CD14-positive monocyte (primary cell): ENCODE data around the gene ARV1. TPM values are rescaled to one million over a fixed set of nuclear protein-coding genes. Genes with fewer than 3 reads are reported as not detected.

Source experiments
- DNase-seq, 3 donors: peaks; one replicate each; pipeline ENCODE4 v3.0.0-alpha.2; 2011 to 2022
- H2AFZ ChIP-seq: 2 replicates; pipeline ENCODE4 v1.6.0; 2012; ENCODE audit warnings: mild to moderate bottlenecking, low read depth, low read length, inconsistent platforms; ENCODE audit not compliant: insufficient read depth, poor library complexity, severe bottlenecking
- H3K27ac ChIP-seq, 2 donors: 1 replicate in 1 of 2; 2 replicates in 1 of 2; pipeline ENCODE4 v1.5.1; 2012 to 2013; ENCODE audit warnings: low read length in 2 of 2, control low read depth in 1 of 2, inconsistent platforms in 1 of 2, low read depth in 1 of 2, mild to moderate bottlenecking in 1 of 2
- H3K27me3 ChIP-seq, 2 donors: one replicate each; pipeline versions ENCODE4 v1.6.0 to v1.6.1; 2011 to 2013; ENCODE audit warnings: low read length in 2 of 2; ENCODE audit not compliant: control insufficient read depth in 2 of 2, insufficient read depth in 2 of 2
- H3K36me3 ChIP-seq, 2 donors: replicated peaks in 1 of 2; 1 replicate in 1 of 2; 2 replicates in 1 of 2; pipeline versions ENCODE4 v1.5.1 to v1.6.1; 2012 to 2013; ENCODE audit warnings: low read length in 2 of 2, control low read depth in 1 of 2, inconsistent platforms in 1 of 2, mild to moderate bottlenecking in 1 of 2; ENCODE audit not compliant: insufficient read depth in 2 of 2, control insufficient read depth in 1 of 2
- H3K4me1 ChIP-seq, 2 donors: 1 replicate in 1 of 2; 2 replicates in 1 of 2; pipeline versions ENCODE4 v1.5.1 to v1.6.1; 2012 to 2013; ENCODE audit warnings: low read length in 2 of 2, control low read depth in 1 of 2, inconsistent platforms in 1 of 2, mild to moderate bottlenecking in 1 of 2, moderate library complexity in 1 of 2; ENCODE audit not compliant: insufficient read depth in 2 of 2, control insufficient read depth in 1 of 2
- H3K4me2 ChIP-seq: replicated peaks from 2 replicates; pipeline ENCODE3; 2012; ENCODE audit warnings: low read length, moderate library complexity, mild to moderate bottlenecking; ENCODE audit not compliant: poor library complexity, severe bottlenecking; ENCODE audit errors: extremely low read depth
- H3K4me3 ChIP-seq, 3 experiments: fragments of 200-600 bp in 1 of 3; sonication (generic) in 1 of 3; replicated peaks in 1 of 3; 1 replicate in 2 of 3; 2 replicates in 1 of 3; pipeline ENCODE4 v1.5.1; 2011 to 2013; ENCODE audit warnings: low read length in 3 of 3, mild to moderate bottlenecking in 3 of 3, control low read depth in 2 of 3, low read depth in 2 of 3, inconsistent platforms in 1 of 3, moderate library complexity in 1 of 3
- H3K79me2 ChIP-seq: 2 replicates; pipeline ENCODE4 v1.6.0; 2012; ENCODE audit warnings: mild to moderate bottlenecking, control low read depth, inconsistent platforms, low read length, moderate library complexity; ENCODE audit not compliant: insufficient read depth
- H3K9ac ChIP-seq: 2 replicates; pipeline ENCODE4 v1.6.0; 2017; ENCODE audit warnings: low read length, mild to moderate bottlenecking; ENCODE audit not compliant: insufficient read depth, poor library complexity, severe bottlenecking
- H3K9me3 ChIP-seq, 2 donors: replicated peaks in 1 of 2; 1 replicate in 1 of 2; 2 replicates in 1 of 2; pipeline versions ENCODE4 v1.5.1 to v1.6.1; 2012 to 2013; ENCODE audit warnings: low read length in 2 of 2, control low read depth in 1 of 2; ENCODE audit not compliant: control insufficient read depth in 1 of 2, insufficient read depth in 1 of 2
- H4K20me1 ChIP-seq: 2 replicates; pipeline ENCODE4 v1.6.0; 2012; ENCODE audit warnings: mild to moderate bottlenecking, low read length, control low read depth, moderate library complexity; ENCODE audit not compliant: insufficient read depth
- H3K27ac Mint-ChIP-seq, 7 donors: one replicate each; pipeline ENCODE4 v1.8.0; 2020; ENCODE audit warnings: mild to moderate bottlenecking in 7 of 7, mixed read lengths in 7 of 7, moderate library complexity in 6 of 7, inconsistent platforms in 2 of 7
- H3K27me3 Mint-ChIP-seq, 3 donors: one replicate each; pipeline ENCODE4 v1.8.0; 2021 to 2022; ENCODE audit warnings: low read depth in 3 of 3, mild to moderate bottlenecking in 3 of 3, mixed read lengths in 3 of 3, moderate library complexity in 3 of 3, inconsistent platforms in 1 of 3
- H3K36me3 Mint-ChIP-seq, 2 donors: one replicate each; pipeline ENCODE4 v1.8.0; 2020; ENCODE audit warnings: mixed read lengths in 2 of 2, inconsistent platforms in 1 of 2, mild to moderate bottlenecking in 1 of 2
- H3K4me1 Mint-ChIP-seq: one replicate; pipeline ENCODE4 v1.8.0; 2020; ENCODE audit warnings: mild to moderate bottlenecking, mixed read lengths
- H3K4me3 Mint-ChIP-seq, 2 donors: one replicate each; pipeline ENCODE4 v1.8.0; 2020; ENCODE audit warnings: mild to moderate bottlenecking in 2 of 2, mixed read lengths in 2 of 2, moderate library complexity in 1 of 2
- H3K9me3 Mint-ChIP-seq, 7 donors: one replicate each; pipeline ENCODE4 v1.8.0; 2020 to 2022; ENCODE audit warnings: mixed read lengths in 7 of 7, mild to moderate bottlenecking in 6 of 7, moderate library complexity in 6 of 7, inconsistent platforms in 2 of 7
- WGBS: methylation state at CpG from one replicate; pipeline ENCODE4 v1.1.5; 2013; ENCODE audit warnings: missing lambda C conversion rate; ENCODE audit not compliant: insufficient coverage; 5-methylcytosine and 5-hydroxymethylcytosine counted together
- intact Hi-C, 2 donors: fragments of 100-400 bp; cut with micrococcal nuclease; formaldehyde crosslinking; loops; one replicate each; pipeline versions ENCODE4 v1.15.0 to v1.15.1; 2023
- polyA plus RNA-seq, 3 donors: library from polyadenylated mRNA; depleted of rRNA in 1 of 3; unstranded in 2 of 3; stranded (reverse) in 1 of 3; fragments of 300-500 nt in 2 of 3; fragments of >200 nt in 1 of 3; fragmentation: Illumina TruSeq in 2 of 3; gene quantifications; 1 replicate in 2 of 3; 2 replicates in 1 of 3; pipeline ENCODE4 v1.2.3, GENCODE V29; 2012 to 2021
- TF ChIP-seq, protein P1 (sequence below): fragments of 200-600 bp; IDR thresholded peaks from one replicate; pipeline ENCODE4 v1.8.0; 2022; ENCODE audit warnings: antibody characterized with exemption, mild to moderate bottlenecking

ARV1 gene
- polyA plus RNA-seq, 3 donors: 7.7 to 19.2 (median 15.0) TPM

GRCh38 chr1:230964896-230965295 lies 14.0 kb upstream of the ARV1 start:
- H3K27ac Mint-ChIP-seq: peak overlapping the region in 2 of 7 donors; percentile 10 to 37
- intact Hi-C loops: no loop called here
- H3K27me3 Mint-ChIP-seq: no peaks in the 10 kb centered on the region
- no peak for DNase-seq
- TF ChIP-seq, protein P1, sequence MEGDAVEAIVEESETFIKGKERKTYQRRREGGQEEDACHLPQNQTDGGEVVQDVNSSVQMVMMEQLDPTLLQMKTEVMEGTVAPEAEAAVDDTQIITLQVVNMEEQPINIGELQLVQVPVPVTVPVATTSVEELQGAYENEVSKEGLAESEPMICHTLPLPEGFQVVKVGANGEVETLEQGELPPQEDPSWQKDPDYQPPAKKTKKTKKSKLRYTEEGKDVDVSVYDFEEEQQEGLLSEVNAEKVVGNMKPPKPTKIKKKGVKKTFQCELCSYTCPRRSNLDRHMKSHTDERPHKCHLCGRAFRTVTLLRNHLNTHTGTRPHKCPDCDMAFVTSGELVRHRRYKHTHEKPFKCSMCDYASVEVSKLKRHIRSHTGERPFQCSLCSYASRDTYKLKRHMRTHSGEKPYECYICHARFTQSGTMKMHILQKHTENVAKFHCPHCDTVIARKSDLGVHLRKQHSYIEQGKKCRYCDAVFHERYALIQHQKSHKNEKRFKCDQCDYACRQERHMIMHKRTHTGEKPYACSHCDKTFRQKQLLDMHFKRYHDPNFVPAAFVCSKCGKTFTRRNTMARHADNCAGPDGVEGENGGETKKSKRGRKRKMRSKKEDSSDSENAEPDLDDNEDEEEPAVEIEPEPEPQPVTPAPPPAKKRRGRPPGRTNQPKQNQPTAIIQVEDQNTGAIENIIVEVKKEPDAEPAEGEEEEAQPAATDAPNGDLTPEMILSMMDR: no peak
- Histone ChIP-seq H2AFZ (no peak overlapping the region), H3K4me1 (peaks cover 0 to 5% of the 10 kb centered on the region in 2 donors), H3K27me3 (no peaks in the 10 kb centered on the region), H3K4me3 (no peak overlapping the region), H3K36me3 (peaks cover 8 to 25% of the 10 kb centered on the region in 2 donors), H3K27ac (no peak overlapping the region), H3K79me2 (peaks cover 29% of the 10 kb centered on the region), H3K4me2 (no peak overlapping the region), H4K20me1 (peaks cover 77% of the 10 kb centered on the region), H3K9ac (no peak overlapping the region), H3K9me3 (no peaks in the 10 kb centered on the region)
- H3K9me3 Mint-ChIP-seq: no peaks in the 10 kb centered on the region
- 14% methylated on average over 1 of the region's 2 CpGs for WGBS
- peaks cover 27 to 30% of the 10 kb centered on the region in 2 donors for H3K36me3 Mint-ChIP-seq
- peaks cover 17% of the 10 kb centered on the region for H3K4me1 Mint-ChIP-seq
- H3K4me3 Mint-ChIP-seq: no peak overlapping the region

DNA sequence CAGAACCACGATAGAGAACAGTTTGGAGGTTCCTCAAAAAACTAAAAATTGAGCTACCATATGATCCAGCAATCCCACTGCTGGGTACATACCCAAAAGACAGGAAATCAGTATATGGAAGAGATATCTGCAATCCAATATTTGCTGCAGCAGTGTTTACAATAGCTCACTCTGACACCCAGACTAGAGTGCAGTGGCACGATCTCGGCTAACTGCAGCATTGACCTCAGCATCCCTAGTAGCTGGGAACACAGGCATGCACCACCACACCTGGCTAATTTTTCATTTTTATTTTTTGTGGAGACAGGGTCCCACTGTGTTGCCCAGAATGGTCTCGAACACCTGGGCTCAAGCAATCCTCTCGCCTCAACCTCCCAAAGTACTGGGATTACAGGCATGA lies 13.4 kb upstream of the ARV1 start:
- H3K4me3 ChIP-seq: no peak overlapping the region
- H3K4me1 Mint-ChIP-seq: peaks cover 17% of the 10 kb centered on the region
- H3K79me2 ChIP-seq: peaks cover 35% of the 10 kb centered on the region
- TF ChIP-seq, protein P1: no peak
- peaks cover 27 to 29% of the 10 kb centered on the region in 2 donors for H3K36me3 Mint-ChIP-seq
- H3K9me3 Mint-ChIP-seq: no peaks in the 10 kb centered on the region
- no peak overlapping the region for H3K27ac Mint-ChIP-seq
- H3K27me3 Mint-ChIP-seq: no peaks in the 10 kb centered on the region
- H3K4me1 ChIP-seq: peaks cover 0 to 5% of the 10 kb centered on the region in 2 donors
- no peak overlapping the region for H3K4me2 ChIP-seq
- no peak overlapping the region for H2AFZ ChIP-seq
- no peak overlapping the region for H3K9ac ChIP-seq
- intact Hi-C loops: no loop called here
- H3K9me3 ChIP-seq: no peaks in the 10 kb centered on the region
- no peaks in the 10 kb centered on the region for H3K27me3 ChIP-seq
- H3K36me3 ChIP-seq: peaks cover 2 to 25% of the 10 kb centered on the region in 2 donors
- no peak overlapping the region for H3K4me3 Mint-ChIP-seq
- H3K27ac ChIP-seq: no peak overlapping the region
- DNase-seq: no peak
- peaks cover 77% of the 10 kb centered on the region for H4K20me1 ChIP-seq
- WGBS: 100% methylated on average over 2 of the region's 5 CpGs
